HUES6 (cell line): ENCODE results near the gene RNF4.
A peak's percentile ranks its signal among the peaks of the same experiment; 100 is the strongest.
"Not testable (repeated sequence)": the region's sequence is repeated elsewhere in the genome, so short reads cannot be mapped to it uniquely, and the experiment has no call there.

Experiments
- H3K27ac ChIP-seq: 2 replicates; pipeline ENCODE4 v1.7.0; 2013; ENCODE audit warnings: low read depth, mild to moderate bottlenecking, low read length, inconsistent platforms
- H3K27me3 ChIP-seq: 2 replicates; pipeline ENCODE4 v1.6.1; 2013; ENCODE audit warnings: low read length; ENCODE audit not compliant: control insufficient read depth, insufficient read depth
- H3K36me3 ChIP-seq: 2 replicates; pipeline ENCODE4 v1.6.1; 2013; ENCODE audit warnings: low read length; ENCODE audit not compliant: control insufficient read depth, insufficient read depth
- H3K4me1 ChIP-seq: 2 replicates; pipeline ENCODE4 v1.6.1; 2013; ENCODE audit warnings: low read length; ENCODE audit not compliant: control insufficient read depth, insufficient read depth
- H3K4me3 ChIP-seq: 2 replicates; pipeline ENCODE4 v1.5.1; 2013; ENCODE audit warnings: low read depth, low read length
- H3K9ac ChIP-seq: one replicate; pipeline ENCODE4 v1.6.1; 2013; ENCODE audit warnings: mild to moderate bottlenecking, low read length
- H3K9me3 ChIP-seq: 2 replicates; pipeline ENCODE4 v1.6.1; 2013; ENCODE audit warnings: low read depth, low read length; ENCODE audit not compliant: control insufficient read depth, insufficient read depth

RNF4 gene

GRCh38 chr4:2514193-2514592 lies 45.3 kb downstream of the RNF4 start:
- H3K36me3 ChIP-seq = peaks cover 73% of the 10 kb centered on the region
- not testable (repeated sequence) for H3K4me3 ChIP-seq, H3K9ac ChIP-seq, H3K4me1 ChIP-seq, H3K27ac ChIP-seq, H3K9me3 ChIP-seq, H3K27me3 ChIP-seq

- H3K4me1 ChIP-seq, H3K9ac ChIP-seq, H3K9me3 ChIP-seq, H3K4me3 ChIP-seq, H3K27ac ChIP-seq, H3K27me3 ChIP-seq: not testable (repeated sequence)
- H3K36me3 ChIP-seq = peaks cover 66% of the 10 kb centered on the region
These were observed 46.0 kb downstream of the RNF4 start for GRCh38 chr4:2514944-2515343.

- no peaks in the 10 kb centered on the region for H3K4me1 ChIP-seq
- no peak overlapping the region for H3K27ac ChIP-seq
- H3K36me3 ChIP-seq = peaks cover 55% of the 10 kb centered on the region
- H3K27me3 ChIP-seq = no peaks in the 10 kb centered on the region
- H3K4me3 ChIP-seq = no peak overlapping the region
- no peak overlapping the region for H3K9ac ChIP-seq
- no peaks in the 10 kb centered on the region for H3K9me3 ChIP-seq
These were observed 47.1 kb downstream of the RNF4 start for GRCh38 chr4:2515830-2516550.

GRCh38 chr4:2516635-2517034 lies 47.7 kb downstream of the RNF4 start:
- Histone ChIP-seq H3K9me3 (no peaks in the 10 kb centered on the region), H3K36me3 (peaks cover 52% of the 10 kb centered on the region), H3K27ac (no peak overlapping the region), H3K4me1 (no peaks in the 10 kb centered on the region), H3K4me3 (no peak overlapping the region), H3K9ac (no peak overlapping the region), H3K27me3 (no peaks in the 10 kb centered on the region)

GRCh38 chr4:2526559-2526958 lies 57.7 kb downstream of the RNF4 start:
- no peaks in the 10 kb centered on the region for H3K4me1 ChIP-seq
- H3K36me3 ChIP-seq = no peaks in the 10 kb centered on the region; the same call in 1 of the 2 replicates
- H3K27me3 ChIP-seq = no peaks in the 10 kb centered on the region
- H3K9me3 ChIP-seq = no peaks in the 10 kb centered on the region
- no peak overlapping the region for H3K9ac ChIP-seq
- no peak overlapping the region for H3K27ac ChIP-seq
- H3K4me3 ChIP-seq = no peak overlapping the region

GRCh38 chr4:2534904-2535375 lies 66.0 kb downstream of the RNF4 start:
- Histone ChIP-seq H3K9ac (peak overlapping the region; percentile 95), H3K9me3 (no peaks in the 10 kb centered on the region), H3K4me1 (peaks cover 11% of the 10 kb centered on the region), H3K36me3 (no peaks in the 10 kb centered on the region; the same call in 1 of the 2 replicates), H3K27me3 (no peaks in the 10 kb centered on the region), H3K27ac (peak overlapping the region; percentile 95; the same call in 1 of the 2 replicates), H3K4me3 (peak overlapping the region; percentile 94)

GRCh38 chr4:2535376-2536192 lies 66.7 kb downstream of the RNF4 start:
- H3K27me3 ChIP-seq = no peaks in the 10 kb centered on the region
- peak overlapping the region; percentile 94 for H3K4me3 ChIP-seq
- H3K9me3 ChIP-seq = no peaks in the 10 kb centered on the region
- no peaks in the 10 kb centered on the region; the same call in 1 of the 2 replicates for H3K36me3 ChIP-seq
- peaks cover 11% of the 10 kb centered on the region for H3K4me1 ChIP-seq
- H3K27ac ChIP-seq = peak overlapping the region; percentile 95
- peak overlapping the region; percentile 95 for H3K9ac ChIP-seq

GRCh38 chr4:2536193-2537010 lies 67.5 kb downstream of the RNF4 start, which contains the start of gene FAM193A:
Gene FAM193A, plus strand, starts transcription at chr4:2536647. Its CDS starts 269 bp downstream, at chr4:2536916.
- H3K27ac ChIP-seq = peak within 1 kb of the TSS; percentile 95
- no peaks in the 10 kb centered on the region for H3K9me3 ChIP-seq
- H3K4me3 ChIP-seq = peak within 1 kb of the TSS; percentile 94
- peak within 1 kb of the TSS; percentile 95 for H3K9ac ChIP-seq
- H3K27me3 ChIP-seq = no peaks in the 10 kb centered on the region
- no peaks in the 10 kb centered on the region; the same call in 1 of the 2 replicates for H3K36me3 ChIP-seq
- H3K4me1 ChIP-seq = peaks cover 11% of the 10 kb centered on the region

GRCh38 chr4:2537011-2537830 lies 68.3 kb downstream of the RNF4 start:
- Histone ChIP-seq H3K36me3 (no peaks in the 10 kb centered on the region; the same call in 1 of the 2 replicates), H3K4me1 (peaks cover 11% of the 10 kb centered on the region), H3K27me3 (no peaks in the 10 kb centered on the region), H3K9me3 (no peaks in the 10 kb centered on the region), H3K27ac (peak overlapping the region; percentile 67; the same call in 1 of the 2 replicates), H3K9ac (peak overlapping the region; percentile 87), H3K4me3 (peak overlapping the region; percentile 89)

GRCh38 chr4:2543580-2544191 lies 74.8 kb downstream of the RNF4 start:
- H3K27me3 ChIP-seq, H3K9me3 ChIP-seq, H3K27ac ChIP-seq, H3K36me3 ChIP-seq, H3K4me1 ChIP-seq, H3K9ac ChIP-seq, H3K4me3 ChIP-seq: not testable (repeated sequence)
